ENCODE measurements around the gene TRPM3.

Gene TRPM3

GRCh38 chr9:71005456-71005855, 116.0 kb downstream of the TRPM3 start:
- Mint-ChIP-seq H3K27ac (no peak overlapping the region), H3K9me3 (peaks cover 0 to 8% of the 10 kb centered on the region in 2 donors), H3K36me3 (ENCODE audit: insufficient read depth) (no peaks in the 10 kb centered on the region), H3K27me3 (peaks cover 0 to 5% of the 10 kb centered on the region in 2 donors), H3K4me1 (ENCODE audit: low read depth in 2 of 2) (no peaks in the 10 kb centered on the region), H3K4me3 (no peak overlapping the region)
- DNase-seq, result no peak
- no peak for ATAC-seq (replicated peaks)

GRCh38 chr9:71004196-71004595, 117.2 kb downstream of the TRPM3 start:
- H3K9me3 Mint-ChIP-seq, result peaks cover 0 to 8% of the 10 kb centered on the region in 2 donors
- no peak for ATAC-seq (replicated peaks)
- no peaks in the 10 kb centered on the region for H3K4me1 Mint-ChIP-seq (ENCODE audit: low read depth in 2 of 2)
- H3K27ac Mint-ChIP-seq, result no peak overlapping the region
- no peak overlapping the region for H3K4me3 Mint-ChIP-seq
- no peak for DNase-seq
- H3K36me3 Mint-ChIP-seq (ENCODE audit: insufficient read depth), result no peaks in the 10 kb centered on the region
- peaks cover 0 to 5% of the 10 kb centered on the region in 2 donors for H3K27me3 Mint-ChIP-seq

- H3K4me1 Mint-ChIP-seq (ENCODE audit: low read depth in 2 of 2), result no peaks in the 10 kb centered on the region
- no peak overlapping the region for H3K4me3 Mint-ChIP-seq
- no peak for DNase-seq
- H3K36me3 Mint-ChIP-seq (ENCODE audit: insufficient read depth), result no peaks in the 10 kb centered on the region
- ATAC-seq (replicated peaks), result no peak
- H3K27ac Mint-ChIP-seq, result no peak overlapping the region
- H3K9me3 Mint-ChIP-seq, result peaks cover 0 to 8% of the 10 kb centered on the region in 2 donors
- H3K27me3 Mint-ChIP-seq, result peaks cover 0 to 5% of the 10 kb centered on the region in 2 donors
These were observed 118.1 kb downstream of the TRPM3 start for GRCh38 chr9:71003346-71003745.

GRCh38 chr9:71001780-71002386, 119.5 kb downstream of the TRPM3 start:
- no peaks in the 10 kb centered on the region for H3K36me3 Mint-ChIP-seq (ENCODE audit: insufficient read depth)
- no peak for DNase-seq
- no peaks in the 10 kb centered on the region for H3K4me1 Mint-ChIP-seq (ENCODE audit: low read depth in 2 of 2)
- H3K9me3 Mint-ChIP-seq, result peaks cover 0 to 8% of the 10 kb centered on the region in 2 donors
- no peak for ATAC-seq (replicated peaks)
- H3K27me3 Mint-ChIP-seq, result peaks cover 0 to 5% of the 10 kb centered on the region in 2 donors
- no peak overlapping the region for H3K27ac Mint-ChIP-seq
- H3K4me3 Mint-ChIP-seq, result no peak overlapping the region

- no peak for DNase-seq
- Mint-ChIP-seq H3K27ac (no peak overlapping the region), H3K9me3 (no peaks in the 10 kb centered on the region), H3K27me3 (peaks cover 0 to 5% of the 10 kb centered on the region in 2 donors), H3K4me3 (no peak overlapping the region), H3K4me1 (ENCODE audit: low read depth in 2 of 2) (no peaks in the 10 kb centered on the region), H3K36me3 (ENCODE audit: insufficient read depth) (no peaks in the 10 kb centered on the region)
- no peak for ATAC-seq (replicated peaks)
These were observed 122.5 kb downstream of the TRPM3 start for GRCh38 chr9:70998962-70999361.

- no peak for DNase-seq
- no peak overlapping the region for H3K4me3 Mint-ChIP-seq
- H3K27me3 Mint-ChIP-seq, result no peaks in the 10 kb centered on the region
- ATAC-seq (replicated peaks), result no peak
- H3K36me3 Mint-ChIP-seq (ENCODE audit: insufficient read depth), result no peaks in the 10 kb centered on the region
- H3K4me1 Mint-ChIP-seq (ENCODE audit: low read depth in 2 of 2), result no peaks in the 10 kb centered on the region
- no peaks in the 10 kb centered on the region for H3K9me3 Mint-ChIP-seq
- no peak overlapping the region for H3K27ac Mint-ChIP-seq
These were observed 125.9 kb downstream of the TRPM3 start for GRCh38 chr9:70995511-70995910.

GRCh38 chr9:70994582-70994981, 126.8 kb downstream of the TRPM3 start:
- DNase-seq (no peak), ATAC-seq (replicated peaks) (no peak)
- Mint-ChIP-seq H3K9me3 (no peaks in the 10 kb centered on the region), H3K36me3 (ENCODE audit: insufficient read depth) (no peaks in the 10 kb centered on the region), H3K27me3 (no peaks in the 10 kb centered on the region), H3K4me3 (no peak overlapping the region), H3K27ac (no peak overlapping the region), H3K4me1 (ENCODE audit: low read depth in 2 of 2) (no peaks in the 10 kb centered on the region)

- Mint-ChIP-seq H3K36me3 (ENCODE audit: insufficient read depth) (no peaks in the 10 kb centered on the region), H3K4me3 (no peak overlapping the region), H3K9me3 (peaks cover 0 to under 1% of the 10 kb centered on the region in 2 donors), H3K27ac (no peak overlapping the region), H3K27me3 (no peaks in the 10 kb centered on the region), H3K4me1 (ENCODE audit: low read depth in 2 of 2) (no peaks in the 10 kb centered on the region)
- DNase-seq (no peak), ATAC-seq (replicated peaks) (no peak)
These were observed 132.9 kb downstream of the TRPM3 start for GRCh38 chr9:70988551-70988950.

GRCh38 chr9:70987986-70988385, 133.4 kb downstream of the TRPM3 start:
- H3K9me3 Mint-ChIP-seq, result peaks cover 4 to 6% of the 10 kb centered on the region in 2 donors
- no peaks in the 10 kb centered on the region for H3K27me3 Mint-ChIP-seq
- no peaks in the 10 kb centered on the region for H3K36me3 Mint-ChIP-seq (ENCODE audit: insufficient read depth)
- no peak overlapping the region for H3K27ac Mint-ChIP-seq
- DNase-seq, result no peak
- ATAC-seq (replicated peaks), result no peak
- no peaks in the 10 kb centered on the region for H3K4me1 Mint-ChIP-seq (ENCODE audit: low read depth in 2 of 2)
- no peak overlapping the region for H3K4me3 Mint-ChIP-seq

GRCh38 chr9:70986984-70987383, 134.4 kb downstream of the TRPM3 start:
- H3K4me1 Mint-ChIP-seq (ENCODE audit: low read depth in 2 of 2), result no peaks in the 10 kb centered on the region

GRCh38 chr9:70983723-70984295, 137.6 kb downstream of the TRPM3 start:
- DNase-seq, result no peak
- Mint-ChIP-seq H3K9me3 (peaks cover 5 to 8% of the 10 kb centered on the region in 2 donors), H3K4me1 (ENCODE audit: low read depth in 2 of 2) (no peaks in the 10 kb centered on the region), H3K36me3 (ENCODE audit: insufficient read depth) (no peaks in the 10 kb centered on the region), H3K27ac (no peak overlapping the region), H3K27me3 (no peaks in the 10 kb centered on the region), H3K4me3 (no peak overlapping the region)
- ATAC-seq (replicated peaks), result no peak

More at GRCh38 chr9:70986984-70987383, 134.4 kb downstream of the TRPM3 start:
- Mint-ChIP-seq H3K27ac (no peak overlapping the region), H3K36me3 (ENCODE audit: insufficient read depth) (no peaks in the 10 kb centered on the region), H3K9me3 (peaks cover 5 to 8% of the 10 kb centered on the region in 2 donors), H3K4me3 (no peak overlapping the region), H3K27me3 (no peaks in the 10 kb centered on the region)
- ATAC-seq (replicated peaks) (no peak), DNase-seq (no peak)

GRCh38 chr9:70981312-70981711, 140.1 kb downstream of the TRPM3 start:
- Mint-ChIP-seq H3K4me1 (ENCODE audit: low read depth in 2 of 2) (no peaks in the 10 kb centered on the region), H3K27me3 (no peaks in the 10 kb centered on the region), H3K27ac (no peak overlapping the region), H3K9me3 (peaks cover 5 to 16% of the 10 kb centered on the region in 2 donors), H3K36me3 (ENCODE audit: insufficient read depth) (no peaks in the 10 kb centered on the region), H3K4me3 (no peak overlapping the region)
- ATAC-seq (replicated peaks), result no peak
- DNase-seq, result no peak

- Mint-ChIP-seq H3K27me3 (no peaks in the 10 kb centered on the region), H3K36me3 (ENCODE audit: insufficient read depth) (no peaks in the 10 kb centered on the region), H3K9me3 (peaks cover 5 to 16% of the 10 kb centered on the region in 2 donors), H3K4me1 (ENCODE audit: low read depth in 2 of 2) (no peaks in the 10 kb centered on the region), H3K27ac (no peak overlapping the region), H3K4me3 (no peak overlapping the region)
- DNase-seq (no peak), ATAC-seq (replicated peaks) (no peak)
These were observed 141.5 kb downstream of the TRPM3 start for GRCh38 chr9:70979966-70980365.

- H3K27me3 Mint-ChIP-seq, result no peaks in the 10 kb centered on the region
- no peaks in the 10 kb centered on the region for H3K4me1 Mint-ChIP-seq (ENCODE audit: low read depth in 2 of 2)
- peaks cover 2 to 11% of the 10 kb centered on the region in 2 donors for H3K9me3 Mint-ChIP-seq
- ATAC-seq (replicated peaks) (no peak), DNase-seq (no peak)
- no peaks in the 10 kb centered on the region for H3K36me3 Mint-ChIP-seq (ENCODE audit: insufficient read depth)
- H3K27ac Mint-ChIP-seq, result no peak overlapping the region
- H3K4me3 Mint-ChIP-seq, result no peak overlapping the region
These were observed 143.3 kb downstream of the TRPM3 start for GRCh38 chr9:70978085-70978484.
